H9 (cell line): ENCODE measurements around the gene ZNF723. TPM values are rescaled to one million over a fixed set of nuclear protein-coding genes. Genes with fewer than 3 reads are reported as not detected.
"Not testable (repeated sequence)": the region's sequence is repeated elsewhere in the genome, so short reads cannot be mapped to it uniquely, and the experiment has no call there.

Experiments
- DNase-seq: peaks from one replicate; pipeline ENCODE4 v3.0.0-alpha.2; 2017
- H2AFZ ChIP-seq: one replicate; pipeline ENCODE4 v1.6.1; 2013; ENCODE audit warnings: mild to moderate bottlenecking, low read length, control low read depth, moderate library complexity
- H2AK5ac ChIP-seq: 2 replicates; pipeline ENCODE4 v1.6.1; 2013; ENCODE audit warnings: low read length, control low read depth, mixed read lengths; ENCODE audit not compliant: insufficient read length
- H2BK120ac ChIP-seq: one replicate; pipeline ENCODE4 v1.6.1; 2013; ENCODE audit warnings: low read depth, mild to moderate bottlenecking, low read length, control low read depth, inconsistent platforms; ENCODE audit not compliant: poor library complexity, severe bottlenecking
- H2BK12ac ChIP-seq: 2 replicates; pipeline ENCODE4 v1.6.1; 2013; ENCODE audit warnings: low read length, control low read depth, mixed read lengths, low read depth; ENCODE audit not compliant: insufficient read length
- H2BK15ac ChIP-seq: 2 replicates; pipeline ENCODE4 v1.6.1; 2013; ENCODE audit warnings: low read depth, low read length, control low read depth
- H2BK20ac ChIP-seq: one replicate; pipeline ENCODE4 v1.6.1; 2013; ENCODE audit warnings: low read depth, mild to moderate bottlenecking, low read length, control low read depth, inconsistent platforms; ENCODE audit not compliant: poor library complexity, severe bottlenecking
- H2BK5ac ChIP-seq: 2 replicates; pipeline ENCODE4 v1.6.1; 2013; ENCODE audit warnings: low read length, control low read depth, mixed read lengths; ENCODE audit not compliant: insufficient read length
- H3K14ac ChIP-seq: 2 replicates; pipeline ENCODE4 v1.6.1; 2013; ENCODE audit warnings: low read length, control low read depth; ENCODE audit not compliant: insufficient read depth
- H3K18ac ChIP-seq: 2 replicates; pipeline ENCODE4 v1.6.1; 2013; ENCODE audit warnings: low read depth, mild to moderate bottlenecking, mixed read lengths, low read length, control low read depth; ENCODE audit not compliant: insufficient read length
- H3K23ac ChIP-seq: 2 replicates; pipeline ENCODE4 v1.6.1; 2013; ENCODE audit warnings: low read length, control low read depth, mixed read lengths, low read depth; ENCODE audit not compliant: insufficient read length
- H3K23me2 ChIP-seq: 2 replicates; pipeline ENCODE4 v1.6.1; 2013; ENCODE audit warnings: low read depth, mild to moderate bottlenecking, mixed read lengths, low read length, control low read depth; ENCODE audit not compliant: insufficient read length, poor library complexity, severe bottlenecking
- H3K27ac ChIP-seq: 2 replicates; pipeline ENCODE4 v1.5.1; 2013; ENCODE audit warnings: low read length, control low read depth, mixed read lengths, low read depth; ENCODE audit not compliant: insufficient read length
- H3K27me3 ChIP-seq: 2 replicates; pipeline ENCODE4 v1.6.1; 2013; ENCODE audit warnings: low read length, control low read depth, inconsistent platforms; ENCODE audit not compliant: insufficient read depth
- H3K4ac ChIP-seq: 2 replicates; pipeline ENCODE4 v1.6.1; 2013; ENCODE audit warnings: low read depth, mild to moderate bottlenecking, control low read depth, inconsistent platforms, low read length, moderate library complexity
- H3K4me1 ChIP-seq: 2 replicates; pipeline ENCODE4 v1.6.1; 2013; ENCODE audit warnings: low read length, control low read depth, inconsistent platforms; ENCODE audit not compliant: insufficient read depth
- H3K4me2 ChIP-seq: 2 replicates; pipeline ENCODE4 v1.6.1; 2013; ENCODE audit warnings: low read length, control low read depth, mixed read lengths; ENCODE audit not compliant: insufficient read length, insufficient read depth
- H3K56ac ChIP-seq: 2 replicates; pipeline ENCODE4 v1.6.1; 2013; ENCODE audit warnings: low read depth, mild to moderate bottlenecking, mixed read lengths, low read length, control low read depth; ENCODE audit not compliant: insufficient read length
- H3K79me1 ChIP-seq: 2 replicates; pipeline ENCODE4 v1.6.1; 2013; ENCODE audit warnings: low read depth, mild to moderate bottlenecking, moderate library complexity, low read length, control low read depth, inconsistent platforms; ENCODE audit not compliant: insufficient read depth, poor library complexity, severe bottlenecking
- H3K79me2 ChIP-seq: 2 replicates; pipeline ENCODE4 v1.6.1; 2013; ENCODE audit warnings: low read length, control low read depth, inconsistent platforms; ENCODE audit not compliant: insufficient read depth
- H3K9ac ChIP-seq: 2 replicates; pipeline ENCODE4 v1.6.1; 2013; ENCODE audit warnings: low read length, control low read depth, mixed read lengths; ENCODE audit not compliant: insufficient read length; ENCODE audit errors: extremely low read depth
- H3K9me3 ChIP-seq: one replicate; pipeline ENCODE4 v1.6.1; 2013; ENCODE audit warnings: low read depth, low read length, inconsistent platforms; ENCODE audit not compliant: control insufficient read depth
- H3T11ph ChIP-seq: one replicate; pipeline ENCODE4 v1.6.1; 2013; ENCODE audit warnings: mild to moderate bottlenecking, low read length, control low read depth, inconsistent platforms
- H4K20me1 ChIP-seq: one replicate; pipeline ENCODE4 v1.6.1; 2013; ENCODE audit not compliant: control insufficient read depth, insufficient read length, insufficient read depth
- H4K5ac ChIP-seq: 2 replicates; pipeline ENCODE4 v1.6.1; 2013; ENCODE audit warnings: low read depth, mild to moderate bottlenecking, mixed read lengths, low read length, control low read depth; ENCODE audit not compliant: insufficient read length
- H4K8ac ChIP-seq: replicated peaks from 2 replicates; pipeline ENCODE4 v1.6.1; 2013; ENCODE audit warnings: low read length, control low read depth, mixed read lengths, low read depth; ENCODE audit not compliant: insufficient read length
- H4K91ac ChIP-seq: 2 replicates; pipeline ENCODE4 v1.6.1; 2013; ENCODE audit warnings: low read depth, mild to moderate bottlenecking, moderate library complexity, mixed read lengths, low read length, control low read depth; ENCODE audit not compliant: insufficient read length
- H3K27ac Mint-ChIP-seq, 3 experiments: 2 replicates in 2 of 3; 3 replicates in 1 of 3; pipeline ENCODE4 v1.8.0; 2020 to 2021; ENCODE audit warnings: mixed read lengths in 3 of 3, mild to moderate bottlenecking in 1 of 3, moderate library complexity in 1 of 3
- H3K27me3 Mint-ChIP-seq: 2 replicates; pipeline ENCODE4 v1.8.0; 2021; ENCODE audit warnings: low read depth, mild to moderate bottlenecking, moderate library complexity, mixed read lengths
- H3K36me3 Mint-ChIP-seq, 3 experiments: 2 replicates in 2 of 3; 3 replicates in 1 of 3; pipeline ENCODE4 v1.8.0; 2020 to 2021; ENCODE audit warnings: low read depth in 3 of 3, mixed read lengths in 3 of 3; ENCODE audit not compliant: insufficient read depth in 1 of 3
- H3K4me1 Mint-ChIP-seq, 2 experiments: 2 replicates each; pipeline ENCODE4 v1.8.0; 2020; ENCODE audit warnings: mixed read lengths in 2 of 2
- H3K4me3 Mint-ChIP-seq, 2 experiments: 2 replicates in 1 of 2; 3 replicates in 1 of 2; pipeline ENCODE4 v1.8.0; 2020 to 2021; ENCODE audit warnings: mild to moderate bottlenecking in 2 of 2, mixed read lengths in 2 of 2, moderate library complexity in 1 of 2
- H3K9me3 Mint-ChIP-seq, 2 experiments: 2 replicates in 1 of 2; 3 replicates in 1 of 2; pipeline ENCODE4 v1.8.0; 2020; ENCODE audit warnings: mild to moderate bottlenecking in 2 of 2, mixed read lengths in 2 of 2, moderate library complexity in 1 of 2
- CTCF ChIP-seq: fragments of 200-600 bp; sonication (generic); conservative IDR thresholded peaks from 3 replicates; pipeline ENCODE4 v1.8.0; 2021; ENCODE audit warnings: antibody characterized with exemption, mild to moderate bottlenecking
- WGBS: extraction: QIAGEN DNeasy Blood & Tissue Kit; methylation state at CpG from one replicate; pipeline ENCODE4 v1.1.7; 2013; ENCODE audit warnings: missing lambda C conversion rate, low lambda C conversion rate, mixed read lengths; ENCODE audit not compliant: insufficient read length; ENCODE audit errors: extremely low coverage; 5-methylcytosine and 5-hydroxymethylcytosine counted together
- total RNA-seq: library from RNA; stranded (reverse); gene quantifications from 2 replicates; pipeline ENCODE4 v1.2.1, GENCODE V29; 2021

Gene ZNF723
- total RNA-seq, 1 experiment from 2014 or later: not detected

GRCh38 chr19:22783651-22784410, 48.3 kb upstream of the ZNF723 start, which contains the start of gene ZNF99:
TSS of gene ZNF99 (minus strand) at chr19:22784151. CDS start at chr19:22784016, 135 bp downstream.
- Mint-ChIP-seq H3K36me3 (peaks cover 4 to 19% (median 12%) of the 10 kb centered on the region in 3 experiments; a peak in 6 of 7 replicates), H3K4me3 (no peak within 1 kb of the TSS), H3K27ac (no peak within 1 kb of the TSS), H3K9me3 (peaks cover 83 to 90% of the 10 kb centered on the region in 2 experiments), H3K27me3 (peaks cover 3% of the 10 kb centered on the region; the same call in 1 of the 2 replicates), H3K4me1 (no peaks in the 10 kb centered on the region)
- H3K4me2 ChIP-seq: no peak within 1 kb of the TSS
- H3K14ac ChIP-seq: no peak within 1 kb of the TSS
- H3K56ac ChIP-seq: no peak within 1 kb of the TSS
- no peak within 1 kb of the TSS for H2BK5ac ChIP-seq
- no peak within 1 kb of the TSS for H4K5ac ChIP-seq
- DNase-seq: no peak
- H2BK12ac ChIP-seq: no peak within 1 kb of the TSS
- H3K27me3 ChIP-seq: no peaks in the 10 kb centered on the region
- no peak within 1 kb of the TSS for H2AK5ac ChIP-seq
- no peak within 1 kb of the TSS for H2AFZ ChIP-seq
- no peaks in the 10 kb centered on the region for H3K79me2 ChIP-seq
- no peaks in the 10 kb centered on the region for H3K23me2 ChIP-seq
- no peak within 1 kb of the TSS for H3K9ac ChIP-seq
- no peak within 1 kb of the TSS for H3K27ac ChIP-seq
- H4K20me1 ChIP-seq: no peaks in the 10 kb centered on the region
- H3K23ac ChIP-seq: no peak within 1 kb of the TSS
- H3T11ph ChIP-seq: no peak within 1 kb of the TSS
- H3K79me1 ChIP-seq: no peaks in the 10 kb centered on the region
- H3K18ac ChIP-seq: no peak within 1 kb of the TSS
- H3K9me3 ChIP-seq: peaks cover 78% of the 10 kb centered on the region
- H4K91ac ChIP-seq: no peak within 1 kb of the TSS
- no peak for TF ChIP-seq CTCF
- H2BK120ac ChIP-seq: no peak within 1 kb of the TSS
- no peak within 1 kb of the TSS for H4K8ac ChIP-seq
- H2BK20ac ChIP-seq: no peak within 1 kb of the TSS
- no CpG with 5 or more reads among the region's 36 CpGs for WGBS
- H3K4ac ChIP-seq: no peak within 1 kb of the TSS
- H3K4me1 ChIP-seq: no peaks in the 10 kb centered on the region
- no peak within 1 kb of the TSS for H2BK15ac ChIP-seq

- Mint-ChIP-seq H3K36me3 (peaks cover 9 to 33% (median 13%) of the 10 kb centered on the region in 3 experiments; a peak in 6 of 7 replicates), H3K9me3 (peaks cover 80 to 86% of the 10 kb centered on the region in 2 experiments)
- H3K27ac Mint-ChIP-seq, H3K18ac ChIP-seq, H2BK120ac ChIP-seq, H3K4ac ChIP-seq, H3K23me2 ChIP-seq, H2AFZ ChIP-seq, H3T11ph ChIP-seq, H2AK5ac ChIP-seq, H3K23ac ChIP-seq, H2BK15ac ChIP-seq, H4K8ac ChIP-seq, H3K4me1 ChIP-seq, DNase-seq, H3K27ac ChIP-seq, H3K14ac ChIP-seq, H3K27me3 Mint-ChIP-seq, H4K91ac ChIP-seq, H4K20me1 ChIP-seq, H2BK20ac ChIP-seq, H4K5ac ChIP-seq, H3K4me1 Mint-ChIP-seq, H3K79me2 ChIP-seq, H3K79me1 ChIP-seq, H2BK5ac ChIP-seq, H3K56ac ChIP-seq, H3K9ac ChIP-seq, H2BK12ac ChIP-seq, H3K4me3 Mint-ChIP-seq, H3K27me3 ChIP-seq, H3K4me2 ChIP-seq: not testable (repeated sequence)
- no CpG with 5 or more reads among the region's 4 CpGs for WGBS
- H3K9me3 ChIP-seq: peaks cover 38% of the 10 kb centered on the region
These were observed 39.2 kb upstream of the ZNF723 start for GRCh38 chr19:22792863-22793262.
